Measurements from ENCODE around the gene DCLK3. TPM values are rescaled to one million over a fixed set of nuclear protein-coding genes. Genes with fewer than 3 reads are reported as not detected.

DCLK3 gene
- total RNA-seq: under 1 TPM in 1 of 2 donors, not detected in 1; 0.06 TPM

GRCh38 chr3:36763850-36764703 lies at the start of gene DCLK3:
Gene DCLK3 (minus strand): TSS chr3:36764553. CDS start chr3:36764263, 290 bp downstream.
- ATAC-seq: peak in 1 of 2 donors; percentile 63
- H3K36me3 Mint-ChIP-seq: peaks cover 9 to 18% of the 10 kb centered on the region in 2 donors
- no peak within 1 kb of the TSS for H3K27ac Mint-ChIP-seq
- no peaks in the 10 kb centered on the region for H3K9me3 Mint-ChIP-seq
- peak in 1 of 2 donors; percentile 8 for DNase-seq (ENCODE audit: low spot score in 2 of 2)

- no peak overlapping the region for H3K27ac Mint-ChIP-seq
- no peaks in the 10 kb centered on the region for H3K9me3 Mint-ChIP-seq
- no peak for DNase-seq (ENCODE audit: low spot score in 2 of 2)
- peak in 1 of 2 donors; percentile 30 for ATAC-seq
- no peaks in the 10 kb centered on the region for H3K36me3 Mint-ChIP-seq
Observed at GRCh38 chr3:36813305-36813704, 49.0 kb upstream of the DCLK3 start.

- Mint-ChIP-seq H3K27ac (no peak overlapping the region), H3K36me3 (no peaks in the 10 kb centered on the region), H3K9me3 (no peaks in the 10 kb centered on the region)
- DNase-seq (ENCODE audit: low spot score in 2 of 2) (no peak), ATAC-seq (no peak)
Observed at GRCh38 chr3:36812240-36812639, 47.9 kb upstream of the DCLK3 start.

GRCh38 chr3:36811768-36812167 lies 47.4 kb upstream of the DCLK3 start:
- Mint-ChIP-seq H3K36me3 (peaks cover 0 to 2% of the 10 kb centered on the region in 2 donors), H3K27ac (no peak overlapping the region), H3K9me3 (no peaks in the 10 kb centered on the region)
- no peak for DNase-seq (ENCODE audit: low spot score in 2 of 2)
- no peak for ATAC-seq

- H3K27ac Mint-ChIP-seq: no peak overlapping the region
- H3K36me3 Mint-ChIP-seq: peaks cover 8 to 15% of the 10 kb centered on the region in 2 donors
- ATAC-seq (no peak), DNase-seq (ENCODE audit: low spot score in 2 of 2) (no peak)
- H3K9me3 Mint-ChIP-seq: peaks cover 4 to 7% of the 10 kb centered on the region in 2 donors
Observed at GRCh38 chr3:36804295-36805055, 40.1 kb upstream of the DCLK3 start.

- Mint-ChIP-seq H3K36me3 (peaks cover 8 to 15% of the 10 kb centered on the region in 2 donors), H3K9me3 (peaks cover 4 to 7% of the 10 kb centered on the region in 2 donors), H3K27ac (no peak overlapping the region)
- ATAC-seq (no peak), DNase-seq (ENCODE audit: low spot score in 2 of 2) (no peak)
Observed at GRCh38 chr3:36803091-36803791, 38.9 kb upstream of the DCLK3 start.

- Mint-ChIP-seq H3K36me3 (peaks cover 0 to 7% of the 10 kb centered on the region in 2 donors), H3K27ac (no peak overlapping the region), H3K9me3 (peaks cover 0 to 7% of the 10 kb centered on the region in 2 donors)
- ATAC-seq (no peak), DNase-seq (ENCODE audit: low spot score in 2 of 2) (no peak)
Observed at GRCh38 chr3:36800533-36801116, 36.3 kb upstream of the DCLK3 start.

- no peak overlapping the region for H3K27ac Mint-ChIP-seq
- H3K36me3 Mint-ChIP-seq: peaks cover 0 to 7% of the 10 kb centered on the region in 2 donors
- H3K9me3 Mint-ChIP-seq: peaks cover 0 to 7% of the 10 kb centered on the region in 2 donors
- no peak for DNase-seq (ENCODE audit: low spot score in 2 of 2)
- ATAC-seq: no peak
Observed at GRCh38 chr3:36796881-36797280, 32.5 kb upstream of the DCLK3 start.

GRCh38 chr3:36796161-36796560 lies 31.8 kb upstream of the DCLK3 start:
- Mint-ChIP-seq H3K9me3 (peaks cover 0 to 7% of the 10 kb centered on the region in 2 donors), H3K36me3 (peaks cover 0 to 7% of the 10 kb centered on the region in 2 donors), H3K27ac (no peak overlapping the region)
- ATAC-seq (no peak), DNase-seq (ENCODE audit: low spot score in 2 of 2) (no peak)

GRCh38 chr3:36795622-36796021 lies 31.3 kb upstream of the DCLK3 start:
- no peak for DNase-seq (ENCODE audit: low spot score in 2 of 2)
- ATAC-seq: no peak
- Mint-ChIP-seq H3K27ac (peak overlapping the region in 1 of 2 donors; percentile 11), H3K9me3 (peaks cover 0 to 6% of the 10 kb centered on the region in 2 donors), H3K36me3 (peaks cover 0 to 7% of the 10 kb centered on the region in 2 donors)

GRCh38 chr3:36792342-36792741 lies 28.0 kb upstream of the DCLK3 start:
- H3K36me3 Mint-ChIP-seq: no peaks in the 10 kb centered on the region
- H3K9me3 Mint-ChIP-seq: no peaks in the 10 kb centered on the region
- H3K27ac Mint-ChIP-seq: no peak overlapping the region
- no peak for DNase-seq (ENCODE audit: low spot score in 2 of 2)
- ATAC-seq: peak; percentile 39 to 75

- ATAC-seq: no peak
- Mint-ChIP-seq H3K27ac (no peak overlapping the region), H3K9me3 (no peaks in the 10 kb centered on the region)
Observed at GRCh38 chr3:36790765-36791164, 26.4 kb upstream of the DCLK3 start.

GRCh38 chr3:36786921-36787890 lies 22.9 kb upstream of the DCLK3 start:
- H3K9me3 Mint-ChIP-seq: no peaks in the 10 kb centered on the region
- H3K36me3 Mint-ChIP-seq: no peaks in the 10 kb centered on the region
- no peak overlapping the region for H3K27ac Mint-ChIP-seq
- no peak for ATAC-seq
- no peak for DNase-seq (ENCODE audit: low spot score in 2 of 2)

More at GRCh38 chr3:36790765-36791164, 26.4 kb upstream of the DCLK3 start:
- H3K36me3 Mint-ChIP-seq: no peaks in the 10 kb centered on the region
- DNase-seq (ENCODE audit: low spot score in 2 of 2): no peak

- no peaks in the 10 kb centered on the region for H3K36me3 Mint-ChIP-seq
- no peak for ATAC-seq
- no peaks in the 10 kb centered on the region for H3K9me3 Mint-ChIP-seq
- H3K27ac Mint-ChIP-seq: no peak overlapping the region
- DNase-seq (ENCODE audit: low spot score in 2 of 2): no peak
Observed at GRCh38 chr3:36784138-36784635, 19.8 kb upstream of the DCLK3 start.

Data from activated naive CD4-positive, alpha-beta T cell treated with anti-CD3 and anti-CD28 coated beads, Interleukin-2, amount 50 U/mL, for 72 hours (primary cell).